GM18868 (cell line): ENCODE data around the gene PALD1.

Source experiments
- ATAC-seq: cut with Tn5 transposase; IDR thresholded peaks from one replicate; pipeline ENCODE4 v1.9.1; 2021; ENCODE audit warnings: mild to moderate bottlenecking, moderate library complexity; ENCODE audit not compliant: unreplicated experiment

PALD1 gene

GRCh38 chr10:70535001-70535400 is 56.4 kb downstream of the PALD1 start:
- ATAC-seq: no peak

GRCh38 chr10:70535451-70535850 is 56.9 kb downstream of the PALD1 start:
- ATAC-seq: no peak

- ATAC-seq: no peak
Measured at GRCh38 chr10:70536196-70536861, 57.8 kb downstream of the PALD1 start.

GRCh38 chr10:70537398-70538194 is 59.0 kb downstream of the PALD1 start:
- ATAC-seq: no peak

GRCh38 chr10:70538195-70538520 is 59.6 kb downstream of the PALD1 start:
- ATAC-seq: no peak

GRCh38 chr10:70538731-70539338 is 60.3 kb downstream of the PALD1 start:
- ATAC-seq: no peak

- no peak for ATAC-seq
Measured at GRCh38 chr10:70539471-70539870, 60.9 kb downstream of the PALD1 start.

- no peak for ATAC-seq
Measured at GRCh38 chr10:70540089-70540788, 61.7 kb downstream of the PALD1 start.

- ATAC-seq: no peak
Measured at GRCh38 chr10:70540789-70541360, 62.3 kb downstream of the PALD1 start.

- no peak for ATAC-seq
Measured at GRCh38 chr10:70541736-70542564, 63.4 kb downstream of the PALD1 start.

GRCh38 chr10:70542565-70542938 is 64.0 kb downstream of the PALD1 start:
- no peak for ATAC-seq

- no peak for ATAC-seq
Measured at GRCh38 chr10:70543911-70544310, 65.3 kb downstream of the PALD1 start.

- no peak for ATAC-seq
Measured at GRCh38 chr10:70544431-70545340, 66.1 kb downstream of the PALD1 start.

- ATAC-seq: no peak
Measured at GRCh38 chr10:70546584-70546983, 68.0 kb downstream of the PALD1 start.

GRCh38 chr10:70549351-70549961 is 70.9 kb downstream of the PALD1 start:
- no peak for ATAC-seq

- ATAC-seq: peak; percentile 48
Measured at GRCh38 chr10:70549962-70550458, 71.4 kb downstream of the PALD1 start.

GRCh38 chr10:70550459-70550858 is 71.9 kb downstream of the PALD1 start:
- no peak for ATAC-seq

GRCh38 chr10:70551466-70551865 is 72.9 kb downstream of the PALD1 start:
- no peak for ATAC-seq

GRCh38 chr10:70551971-70552422 is 73.4 kb downstream of the PALD1 start:
- ATAC-seq: no peak
